H54 (cell line): Measurements from ENCODE around the gene PCDHGB7.
A peak's percentile ranks its signal among the peaks of the same experiment; 100 is the strongest.
"Not testable (repeated sequence)": the region's sequence is repeated elsewhere in the genome, so short reads cannot be mapped to it uniquely, and the experiment has no call there.

ENCODE experiments used
- DNase-seq: peaks from one replicate; pipeline ENCODE4 v3.0.0; 2011; ENCODE audit warnings: low spot score, mixed read lengths; ENCODE audit not compliant: insufficient read length
- FAIRE-seq: peaks from 3 replicates; lab custom pipeline; 2011; peaks lifted over from hg19 to GRCh38; lab: Jason Lieb, UNC
- POLR2A ChIP-seq: IDR thresholded peaks from 2 replicates; pipeline ENCODE4 v1.6.1; 2011; ENCODE audit warnings: low read depth, mild to moderate bottlenecking, low read length

PCDHGB7 gene

DNA sequence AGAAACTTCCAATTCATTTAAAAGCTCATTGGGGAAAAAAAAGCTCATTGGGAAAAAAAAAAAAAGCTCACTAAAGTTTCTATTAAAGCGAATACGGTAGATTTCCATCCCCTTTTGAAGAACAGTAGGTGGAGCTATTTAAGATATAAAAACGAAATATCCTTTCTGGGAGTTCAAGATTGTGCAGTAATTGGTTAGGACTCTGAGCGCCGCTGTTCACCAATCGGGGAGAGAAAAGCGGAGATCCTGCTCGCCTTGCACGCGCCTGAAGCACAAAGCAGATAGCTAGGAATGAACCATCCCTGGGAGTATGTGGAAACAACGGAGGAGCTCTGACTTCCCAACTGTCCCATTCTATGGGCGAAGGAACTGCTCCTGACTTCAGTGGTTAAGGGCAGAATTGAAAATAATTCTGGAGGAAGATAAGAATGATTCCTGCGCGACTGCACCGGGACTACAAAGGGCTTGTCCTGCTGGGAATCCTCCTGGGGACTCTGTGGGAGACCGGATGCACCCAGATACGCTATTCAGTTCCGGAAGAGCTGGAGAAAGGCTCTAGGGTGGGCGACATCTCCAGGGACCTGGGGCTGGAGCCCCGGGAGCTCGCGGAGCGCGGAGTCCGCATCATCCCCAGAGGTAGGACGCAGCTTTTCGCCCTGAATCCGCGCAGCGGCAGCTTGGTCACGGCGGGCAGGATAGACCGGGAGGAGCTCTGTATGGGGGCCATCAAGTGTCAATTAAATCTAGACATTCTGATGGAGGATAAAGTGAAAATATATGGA is 13.0 kb downstream of the PCDHGB7 start, which contains the start of gene PCDHGA12:
PCDHGA12 (plus strand) TSS at position 176 of the 782 bp plus-strand sequence; CDS start at position 429, 253 bp downstream.
- FAIRE-seq = no peak
- TF ChIP-seq POLR2A = no peak
- DNase-seq = no peak

GRCh38 chr5:141431286-141431685 is 13.8 kb downstream of the PCDHGB7 start:
- FAIRE-seq = no peak
- DNase-seq = no peak
- TF ChIP-seq POLR2A = no peak

DNA sequence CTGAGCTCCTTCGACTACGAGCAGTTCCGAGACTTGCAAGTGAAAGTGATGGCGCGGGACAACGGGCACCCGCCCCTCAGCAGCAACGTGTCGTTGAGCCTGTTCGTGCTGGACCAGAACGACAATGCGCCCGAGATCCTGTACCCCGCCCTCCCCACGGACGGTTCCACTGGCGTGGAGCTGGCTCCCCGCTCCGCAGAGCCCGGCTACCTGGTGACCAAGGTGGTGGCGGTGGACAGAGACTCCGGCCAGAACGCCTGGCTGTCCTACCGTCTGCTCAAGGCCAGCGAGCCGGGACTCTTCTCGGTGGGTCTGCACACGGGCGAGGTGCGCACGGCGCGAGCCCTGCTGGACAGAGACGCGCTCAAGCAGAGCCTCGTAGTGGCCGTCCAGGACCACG is 14.8 kb downstream of the PCDHGB7 start:
- not testable (repeated sequence) for DNase-seq, FAIRE-seq

GRCh38 chr5:141432726-141433125 is 15.2 kb downstream of the PCDHGB7 start:
- FAIRE-seq, DNase-seq: not testable (repeated sequence)

- no peak for TF ChIP-seq POLR2A
- DNase-seq (no peak), FAIRE-seq (no peak)
Observed at GRCh38 chr5:141434006-141434405, 16.5 kb downstream of the PCDHGB7 start.

- TF ChIP-seq POLR2A = no peak
- FAIRE-seq (peak; percentile 15), DNase-seq (no peak)
Observed at GRCh38 chr5:141437221-141437620, 19.7 kb downstream of the PCDHGB7 start.

GRCh38 chr5:141439411-141440141 is 22.1 kb downstream of the PCDHGB7 start:
- FAIRE-seq (no peak), DNase-seq (no peak)
- TF ChIP-seq POLR2A = no peak

DNA sequence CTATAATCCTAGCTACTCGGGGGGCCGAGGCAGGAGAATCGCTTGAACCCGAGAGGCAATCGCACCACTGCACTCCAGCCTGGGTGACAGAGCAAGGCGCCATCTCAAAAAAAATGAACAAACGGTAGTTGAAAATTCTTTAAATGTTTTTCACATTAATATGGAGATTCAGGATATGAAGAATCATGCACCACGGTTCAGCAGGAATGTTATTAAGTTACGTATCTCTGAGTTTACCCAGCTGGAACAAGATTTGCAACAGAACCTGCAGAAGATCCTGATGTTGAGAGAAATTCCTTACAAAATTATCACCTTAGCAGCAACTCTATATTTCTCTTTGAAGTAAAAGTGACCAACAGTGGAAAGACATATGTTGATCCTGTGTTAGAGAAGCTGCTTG is 22.9 kb downstream of the PCDHGB7 start:
- DNase-seq (no peak), FAIRE-seq (no peak)
- no peak for TF ChIP-seq POLR2A

DNA sequence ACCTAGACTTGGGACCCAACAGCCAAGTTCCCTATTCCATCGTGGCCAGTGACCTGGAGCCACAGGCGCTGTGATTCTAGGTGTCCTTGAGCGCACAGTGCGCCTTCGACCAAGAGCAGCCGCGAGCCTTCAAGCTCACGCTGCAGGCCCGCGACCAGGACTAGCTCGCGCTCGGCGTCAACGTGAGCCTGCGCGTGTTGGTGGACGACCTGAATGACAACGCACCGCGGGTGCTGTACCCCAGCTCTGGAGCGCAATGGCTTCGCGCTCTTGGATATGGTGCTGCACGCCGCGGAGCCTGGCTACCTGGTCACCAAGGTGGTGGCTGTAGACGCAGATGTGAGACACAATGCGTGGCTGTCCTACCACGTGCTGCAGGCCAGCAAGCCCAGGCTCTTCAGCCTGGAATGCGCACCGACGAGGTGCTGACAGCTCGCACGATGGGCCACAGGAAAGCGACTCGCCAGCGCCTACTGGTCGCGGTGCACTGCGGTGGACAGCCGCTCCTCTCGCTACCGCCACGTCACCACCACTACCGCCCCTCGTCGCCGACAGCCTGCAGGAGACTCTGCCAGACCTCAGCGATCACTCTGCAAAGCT is 24.2 kb downstream of the PCDHGB7 start:
- no peak for FAIRE-seq
- no peak for DNase-seq
- TF ChIP-seq POLR2A = no peak

DNA sequence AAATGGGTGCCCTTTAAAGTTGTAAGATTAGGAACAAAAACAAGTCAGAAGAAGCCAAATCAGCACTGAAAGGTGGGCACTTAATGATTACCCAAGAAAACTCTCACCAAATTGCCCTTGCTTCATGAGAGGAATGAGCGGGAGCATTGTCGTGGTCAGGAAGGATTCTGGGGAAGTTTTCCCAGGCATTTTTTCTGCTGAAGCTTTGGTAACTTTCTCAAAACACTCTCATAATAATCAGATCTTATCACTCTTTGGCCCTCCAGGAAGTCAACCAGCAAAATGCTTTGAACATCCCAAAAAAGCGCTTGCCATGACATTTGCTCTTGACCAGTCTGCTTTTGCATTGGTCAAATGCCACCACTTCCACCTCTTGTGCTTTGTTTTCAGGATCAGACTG is 47.9 kb downstream of the PCDHGB7 start:
- DNase-seq = no peak
- no peak for FAIRE-seq
- TF ChIP-seq POLR2A = no peak
